ENCODE data around the gene DPP6. TPM values are rescaled to one million over a fixed set of nuclear protein-coding genes. Genes with fewer than 3 reads are reported as not detected.
"Not testable (repeated sequence)": the region's sequence is repeated elsewhere in the genome, so short reads cannot be mapped to it uniquely, and the experiment has no call there.

DPP6 gene
- total RNA-seq, 1 donor from 2014 or later, result 0.48 TPM

DNA sequence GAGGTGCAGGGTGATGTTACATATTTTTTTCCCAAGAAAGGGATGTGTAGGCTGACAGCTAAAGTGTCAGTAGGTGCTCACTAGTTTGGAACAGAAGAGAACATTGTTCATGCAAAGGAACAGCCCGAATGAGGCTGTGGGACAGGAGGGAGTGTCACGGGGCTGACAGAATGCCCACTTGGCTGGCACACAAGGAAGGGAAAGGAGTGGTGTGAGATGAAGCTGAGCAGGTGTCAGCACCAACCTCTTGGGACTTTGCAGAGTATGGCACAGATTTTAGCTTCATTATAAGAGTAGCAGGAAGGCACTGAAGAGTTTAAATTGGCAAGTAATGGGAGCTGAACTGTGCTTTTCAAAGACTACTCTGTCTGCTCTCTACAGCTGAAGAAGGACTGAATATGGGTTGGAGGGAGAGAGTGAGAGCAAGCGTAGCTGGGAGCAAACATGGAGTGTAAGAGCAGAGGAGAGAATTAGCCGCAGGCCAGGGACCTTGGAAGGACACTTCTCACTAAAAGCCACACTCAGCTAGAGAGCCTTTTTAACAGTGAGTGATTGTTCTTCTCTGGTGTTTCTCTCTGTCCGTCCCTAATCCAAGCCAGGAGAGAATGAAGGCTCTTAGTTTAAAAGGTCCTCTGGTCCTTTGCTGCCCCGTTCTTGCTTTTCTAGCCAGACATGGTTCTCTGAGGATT lies 35.0 kb downstream of the DPP6 start:
- not testable (repeated sequence) for H3K27me3 ChIP-seq (ENCODE audit: insufficient read depth, low read length)

DNA sequence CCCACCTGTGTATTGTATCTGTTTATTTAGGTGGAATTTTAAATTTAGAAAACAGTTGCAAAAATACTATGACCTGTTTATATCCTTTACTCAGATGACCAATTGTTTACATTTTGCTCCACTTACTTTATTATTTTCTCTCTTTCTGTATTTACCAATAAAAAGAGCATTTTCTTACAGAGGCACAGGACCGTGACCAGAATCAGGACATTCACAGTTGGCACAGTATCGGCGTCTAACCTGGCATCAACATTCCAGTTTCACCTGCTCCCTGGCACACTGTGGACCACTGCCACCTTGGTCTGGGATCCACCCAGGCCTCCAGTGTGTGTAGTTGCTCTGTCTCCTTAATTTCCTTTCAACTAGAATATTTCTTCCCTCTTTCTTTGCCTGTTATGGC lies 39.9 kb downstream of the DPP6 start:
- H3K4me3 Mint-ChIP-seq (ENCODE audit: unreplicated experiment); H3K9me3 Mint-ChIP-seq (ENCODE audit: unreplicated experiment); H3K27me3 Mint-ChIP-seq (ENCODE audit: low read depth, unreplicated experiment); H3K79me2 ChIP-seq (ENCODE audit: insufficient read depth, low read length); FAIRE-seq; H3K27ac ChIP-seq (ENCODE audit: low read depth, low read length); H3K27me3 ChIP-seq (ENCODE audit: insufficient read depth, low read length); H3K9me3 ChIP-seq (ENCODE audit: insufficient read depth, low read depth, low read length); H3K4me3 ChIP-seq (ENCODE audit: insufficient read depth, low read depth, low read length); H2AFZ ChIP-seq (ENCODE audit: low read depth, low read length); H3K36me3 ChIP-seq (ENCODE audit: insufficient read depth, low read length); H3K27ac Mint-ChIP-seq (ENCODE audit: unreplicated experiment); H3K36me3 Mint-ChIP-seq (ENCODE audit: low read depth, unreplicated experiment); H3K4me2 ChIP-seq (ENCODE audit: low read length); H4K20me1 ChIP-seq (ENCODE audit: insufficient read depth, low read length); H3K4me1 ChIP-seq (ENCODE audit: insufficient read depth, low read length); H3K4me1 Mint-ChIP-seq (ENCODE audit: low read depth, unreplicated experiment); DNase-seq (ENCODE audit: low read depth); H3K9ac ChIP-seq (ENCODE audit: low read length): not testable (repeated sequence)

More for the DNA sequence above, 35.0 kb downstream of the DPP6 start:
- not testable (repeated sequence) for H3K9ac ChIP-seq (ENCODE audit: low read length); H2AFZ ChIP-seq (ENCODE audit: low read depth, low read length); H3K4me1 ChIP-seq (ENCODE audit: insufficient read depth, low read length); H3K4me3 ChIP-seq (ENCODE audit: insufficient read depth, low read depth, low read length); H3K4me3 Mint-ChIP-seq (ENCODE audit: unreplicated experiment); H3K36me3 Mint-ChIP-seq (ENCODE audit: low read depth, unreplicated experiment); H3K4me2 ChIP-seq (ENCODE audit: low read length); H3K9me3 ChIP-seq (ENCODE audit: insufficient read depth, low read depth, low read length); H3K36me3 ChIP-seq (ENCODE audit: insufficient read depth, low read length); DNase-seq (ENCODE audit: low read depth); FAIRE-seq; H3K27me3 Mint-ChIP-seq (ENCODE audit: low read depth, unreplicated experiment); H4K20me1 ChIP-seq (ENCODE audit: insufficient read depth, low read length); H3K79me2 ChIP-seq (ENCODE audit: insufficient read depth, low read length); H3K27ac ChIP-seq (ENCODE audit: low read depth, low read length); H3K27ac Mint-ChIP-seq (ENCODE audit: unreplicated experiment); H3K4me1 Mint-ChIP-seq (ENCODE audit: low read depth, unreplicated experiment); H3K9me3 Mint-ChIP-seq (ENCODE audit: unreplicated experiment)

DNA sequence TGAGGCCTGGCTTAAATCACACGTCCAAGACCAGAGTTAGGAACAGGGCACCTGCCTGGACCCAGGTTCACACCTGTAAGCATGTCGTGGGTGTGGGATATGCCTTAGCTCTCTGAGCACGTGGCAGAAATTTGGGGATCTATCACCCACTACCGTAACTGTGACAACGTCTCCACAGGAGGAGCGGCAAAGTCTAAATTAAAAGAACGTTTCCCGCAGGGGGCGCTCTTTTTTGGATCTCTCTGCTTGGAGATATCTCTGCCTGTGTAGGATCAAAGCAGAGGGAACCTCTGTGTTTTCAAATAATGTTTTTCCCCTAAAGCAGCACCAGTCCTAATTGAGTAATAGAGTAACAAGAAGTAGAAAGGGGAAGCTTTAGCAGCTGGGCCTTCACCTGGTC lies 43.0 kb downstream of the DPP6 start:
- not testable (repeated sequence) for H3K4me1 ChIP-seq (ENCODE audit: insufficient read depth, low read length); H3K4me2 ChIP-seq (ENCODE audit: low read length); H3K36me3 Mint-ChIP-seq (ENCODE audit: low read depth, unreplicated experiment); DNase-seq (ENCODE audit: low read depth); H3K9ac ChIP-seq (ENCODE audit: low read length); H3K27ac Mint-ChIP-seq (ENCODE audit: unreplicated experiment); H3K4me3 Mint-ChIP-seq (ENCODE audit: unreplicated experiment); H3K9me3 ChIP-seq (ENCODE audit: insufficient read depth, low read depth, low read length); H3K9me3 Mint-ChIP-seq (ENCODE audit: unreplicated experiment); H3K36me3 ChIP-seq (ENCODE audit: insufficient read depth, low read length); FAIRE-seq; H4K20me1 ChIP-seq (ENCODE audit: insufficient read depth, low read length); H3K27ac ChIP-seq (ENCODE audit: low read depth, low read length); H3K27me3 ChIP-seq (ENCODE audit: insufficient read depth, low read length); H3K4me3 ChIP-seq (ENCODE audit: insufficient read depth, low read depth, low read length); H3K4me1 Mint-ChIP-seq (ENCODE audit: low read depth, unreplicated experiment); H2AFZ ChIP-seq (ENCODE audit: low read depth, low read length); H3K79me2 ChIP-seq (ENCODE audit: insufficient read depth, low read length); H3K27me3 Mint-ChIP-seq (ENCODE audit: low read depth, unreplicated experiment)

GRCh38 chr7:154105063-154105462 lies 52.9 kb downstream of the DPP6 start:
- H3K4me3 Mint-ChIP-seq (ENCODE audit: unreplicated experiment); H3K4me1 ChIP-seq (ENCODE audit: insufficient read depth, low read length); H3K27me3 Mint-ChIP-seq (ENCODE audit: low read depth, unreplicated experiment); H3K36me3 Mint-ChIP-seq (ENCODE audit: low read depth, unreplicated experiment); H3K36me3 ChIP-seq (ENCODE audit: insufficient read depth, low read length); H4K20me1 ChIP-seq (ENCODE audit: insufficient read depth, low read length); FAIRE-seq; H3K4me2 ChIP-seq (ENCODE audit: low read length); H3K27me3 ChIP-seq (ENCODE audit: insufficient read depth, low read length); H3K9me3 ChIP-seq (ENCODE audit: insufficient read depth, low read depth, low read length); DNase-seq (ENCODE audit: low read depth); H2AFZ ChIP-seq (ENCODE audit: low read depth, low read length); H3K9me3 Mint-ChIP-seq (ENCODE audit: unreplicated experiment); H3K27ac ChIP-seq (ENCODE audit: low read depth, low read length); H3K4me3 ChIP-seq (ENCODE audit: insufficient read depth, low read depth, low read length); H3K27ac Mint-ChIP-seq (ENCODE audit: unreplicated experiment); H3K79me2 ChIP-seq (ENCODE audit: insufficient read depth, low read length); H3K4me1 Mint-ChIP-seq (ENCODE audit: low read depth, unreplicated experiment); H3K9ac ChIP-seq (ENCODE audit: low read length): not testable (repeated sequence)

GRCh38 chr7:154109615-154110014 lies 57.4 kb downstream of the DPP6 start:
- not testable (repeated sequence) for DNase-seq (ENCODE audit: low read depth); H3K4me3 ChIP-seq (ENCODE audit: insufficient read depth, low read depth, low read length); H3K4me2 ChIP-seq (ENCODE audit: low read length); H3K27me3 ChIP-seq (ENCODE audit: insufficient read depth, low read length); H4K20me1 ChIP-seq (ENCODE audit: insufficient read depth, low read length); H3K36me3 Mint-ChIP-seq (ENCODE audit: low read depth, unreplicated experiment); H3K4me1 Mint-ChIP-seq (ENCODE audit: low read depth, unreplicated experiment); H3K9ac ChIP-seq (ENCODE audit: low read length); H3K4me3 Mint-ChIP-seq (ENCODE audit: unreplicated experiment); FAIRE-seq; H3K79me2 ChIP-seq (ENCODE audit: insufficient read depth, low read length); H2AFZ ChIP-seq (ENCODE audit: low read depth, low read length); H3K9me3 ChIP-seq (ENCODE audit: insufficient read depth, low read depth, low read length); H3K27ac ChIP-seq (ENCODE audit: low read depth, low read length); H3K27me3 Mint-ChIP-seq (ENCODE audit: low read depth, unreplicated experiment); H3K4me1 ChIP-seq (ENCODE audit: insufficient read depth, low read length); H3K36me3 ChIP-seq (ENCODE audit: insufficient read depth, low read length); H3K27ac Mint-ChIP-seq (ENCODE audit: unreplicated experiment); H3K9me3 Mint-ChIP-seq (ENCODE audit: unreplicated experiment)

DNA sequence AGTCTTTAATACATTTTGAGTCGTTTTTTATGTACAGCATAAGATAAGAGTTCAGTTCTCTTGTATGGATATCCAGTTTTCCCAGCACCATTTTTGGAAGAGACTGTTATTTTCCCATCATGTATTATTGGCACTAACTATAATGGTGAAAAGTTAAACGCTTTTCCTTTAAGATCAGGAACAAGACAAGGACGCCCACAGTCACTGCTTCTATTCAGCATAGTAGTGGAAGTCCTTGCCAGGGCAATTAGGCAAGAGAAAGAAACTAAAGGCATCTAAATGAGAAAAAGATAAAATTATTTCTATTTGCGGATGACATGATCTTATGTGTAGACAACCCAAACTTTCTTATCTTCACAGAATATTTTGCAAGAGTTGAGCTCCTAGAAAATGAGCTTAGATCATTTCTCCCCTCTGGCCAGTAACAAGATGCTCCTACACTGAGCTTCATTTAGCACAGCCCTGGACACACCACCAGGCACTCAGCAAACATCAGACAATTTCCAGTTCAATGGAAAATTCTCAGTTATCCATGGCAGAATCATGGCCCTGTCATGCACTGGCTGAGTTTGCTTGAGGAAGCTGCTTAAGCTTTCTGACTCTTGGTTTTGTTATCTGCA lies 61.6 kb downstream of the DPP6 start:
- FAIRE-seq; H3K27me3 Mint-ChIP-seq (ENCODE audit: low read depth, unreplicated experiment); H3K27ac ChIP-seq (ENCODE audit: low read depth, low read length); H3K36me3 Mint-ChIP-seq (ENCODE audit: low read depth, unreplicated experiment); H3K4me1 ChIP-seq (ENCODE audit: insufficient read depth, low read length); H3K79me2 ChIP-seq (ENCODE audit: insufficient read depth, low read length); H3K36me3 ChIP-seq (ENCODE audit: insufficient read depth, low read length); H3K9ac ChIP-seq (ENCODE audit: low read length); H3K27me3 ChIP-seq (ENCODE audit: insufficient read depth, low read length); H3K4me1 Mint-ChIP-seq (ENCODE audit: low read depth, unreplicated experiment); H2AFZ ChIP-seq (ENCODE audit: low read depth, low read length); H4K20me1 ChIP-seq (ENCODE audit: insufficient read depth, low read length); H3K4me3 Mint-ChIP-seq (ENCODE audit: unreplicated experiment); H3K4me2 ChIP-seq (ENCODE audit: low read length); H3K4me3 ChIP-seq (ENCODE audit: insufficient read depth, low read depth, low read length); H3K9me3 ChIP-seq (ENCODE audit: insufficient read depth, low read depth, low read length); H3K9me3 Mint-ChIP-seq (ENCODE audit: unreplicated experiment); H3K27ac Mint-ChIP-seq (ENCODE audit: unreplicated experiment); DNase-seq (ENCODE audit: low read depth): not testable (repeated sequence)
